Stimulated activated CD8-positive, alpha-beta memory T cell treated with anti-CD3 and anti-CD28 coated beads, Interleukin-12 subunit alpha, Interleukin-12 subunit beta, amount 100 ng/mL, for 1 hour (primary cell): Measurements from ENCODE around the gene IL16.

ENCODE experiments used
- DNase-seq: peaks from one replicate; pipeline ENCODE4 v3.0.0-alpha.2; 2020; ENCODE audit warnings: low read depth

IL16 gene

DNA sequence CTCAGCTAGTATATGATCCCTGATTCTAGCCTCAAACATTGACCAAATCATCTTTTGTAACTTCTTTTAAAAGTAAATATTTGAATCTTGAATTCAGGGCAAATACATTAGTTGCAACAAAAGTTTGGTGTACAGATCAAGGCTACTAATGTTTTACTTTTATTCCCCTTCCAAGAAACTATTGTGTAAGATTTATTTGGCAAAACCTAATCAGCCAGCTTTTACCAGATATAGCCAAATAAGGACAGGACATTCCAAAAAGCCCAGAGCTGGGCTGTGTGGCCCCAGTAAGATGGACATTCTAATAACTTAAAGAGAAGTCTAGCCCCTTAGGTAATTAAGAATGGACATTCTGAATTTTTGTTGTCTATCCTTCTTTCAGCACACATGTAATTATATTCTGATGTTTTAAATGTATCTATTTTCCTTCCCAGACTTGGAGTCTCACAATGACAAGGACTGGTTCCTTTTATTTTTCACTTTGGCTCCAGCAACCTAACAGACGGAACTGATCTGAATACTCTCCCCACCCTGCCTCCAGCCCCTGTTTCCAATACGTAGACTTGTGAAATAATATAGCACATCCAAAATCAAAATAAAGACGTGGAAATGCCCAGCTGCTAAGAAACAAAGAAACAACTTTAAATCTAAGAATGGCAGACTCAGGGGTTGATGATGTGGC lies 79.2 kb downstream of the IL16 start:
- no peak for DNase-seq

DNA sequence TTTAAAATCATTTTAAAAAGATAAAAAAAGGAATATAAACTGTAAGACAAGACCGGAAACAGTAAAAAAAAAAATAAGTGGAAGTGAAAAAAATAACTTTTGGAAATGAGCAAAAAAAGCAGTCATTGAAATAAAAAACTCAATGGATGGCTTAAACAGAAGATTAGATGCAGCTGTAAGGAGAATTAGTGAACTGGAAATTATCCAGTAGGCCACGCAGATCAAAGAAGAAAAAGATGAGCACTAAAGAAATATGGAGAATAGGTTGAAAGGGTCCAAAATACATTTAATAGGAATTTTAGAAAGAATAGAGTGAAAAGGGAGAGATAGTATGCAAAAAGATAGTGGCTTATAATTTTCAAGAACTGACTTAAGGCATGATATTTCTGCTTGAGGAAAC lies 80.3 kb downstream of the IL16 start:
- DNase-seq = no peak

DNA sequence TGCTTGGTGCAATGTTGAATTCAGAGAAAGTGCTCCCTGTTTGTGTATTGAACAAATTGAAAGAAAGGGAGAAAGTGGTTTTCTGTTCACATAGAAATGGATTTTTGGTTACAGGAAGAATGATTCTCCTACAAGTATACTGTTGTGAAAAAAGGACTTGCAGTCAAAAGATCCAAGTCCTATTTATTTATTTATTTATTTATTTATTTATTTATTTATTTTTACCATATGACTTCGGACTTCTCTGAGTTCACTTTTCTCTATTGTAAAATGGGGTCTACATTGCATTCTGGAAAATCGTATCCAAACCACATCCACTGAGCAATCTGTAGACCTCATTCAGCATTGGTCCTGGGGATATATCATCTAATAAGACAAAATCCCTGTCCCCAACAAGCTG lies 81.2 kb downstream of the IL16 start:
- no peak for DNase-seq

DNA sequence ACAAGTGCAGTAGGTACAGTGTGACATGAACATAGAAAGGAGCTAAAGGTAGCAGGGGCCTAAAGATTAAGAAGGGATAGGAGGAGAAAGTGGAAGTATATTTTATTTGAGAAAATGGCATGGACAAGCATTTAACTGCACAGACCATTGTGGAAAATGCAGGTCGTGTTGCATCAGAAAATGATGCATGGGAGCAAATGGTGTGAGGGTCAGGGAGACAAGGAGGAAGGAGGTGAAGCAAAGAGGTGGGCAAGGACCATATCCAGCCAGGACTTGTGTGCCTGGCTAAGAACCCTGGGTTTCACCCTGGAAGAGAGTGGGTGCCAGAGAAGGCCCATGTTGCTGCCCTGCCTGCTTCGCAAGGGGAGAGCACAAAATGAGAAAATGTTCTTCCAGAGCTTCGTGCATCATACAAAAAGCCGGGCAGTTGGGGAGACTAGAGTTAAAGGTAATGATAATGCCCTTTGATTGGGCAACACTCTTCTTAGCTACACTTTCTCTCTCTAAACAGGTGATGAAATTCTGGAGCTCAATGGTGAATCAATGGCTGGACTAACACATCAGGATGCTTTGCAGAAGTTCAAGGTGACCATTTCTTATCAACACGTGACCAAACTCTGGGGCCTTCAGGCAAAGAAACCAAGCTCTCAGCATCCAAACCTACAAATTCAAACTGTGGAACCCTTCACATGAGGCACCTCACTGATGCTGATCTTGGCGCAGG lies 81.8 kb downstream of the IL16 start:
- DNase-seq = no peak

DNA sequence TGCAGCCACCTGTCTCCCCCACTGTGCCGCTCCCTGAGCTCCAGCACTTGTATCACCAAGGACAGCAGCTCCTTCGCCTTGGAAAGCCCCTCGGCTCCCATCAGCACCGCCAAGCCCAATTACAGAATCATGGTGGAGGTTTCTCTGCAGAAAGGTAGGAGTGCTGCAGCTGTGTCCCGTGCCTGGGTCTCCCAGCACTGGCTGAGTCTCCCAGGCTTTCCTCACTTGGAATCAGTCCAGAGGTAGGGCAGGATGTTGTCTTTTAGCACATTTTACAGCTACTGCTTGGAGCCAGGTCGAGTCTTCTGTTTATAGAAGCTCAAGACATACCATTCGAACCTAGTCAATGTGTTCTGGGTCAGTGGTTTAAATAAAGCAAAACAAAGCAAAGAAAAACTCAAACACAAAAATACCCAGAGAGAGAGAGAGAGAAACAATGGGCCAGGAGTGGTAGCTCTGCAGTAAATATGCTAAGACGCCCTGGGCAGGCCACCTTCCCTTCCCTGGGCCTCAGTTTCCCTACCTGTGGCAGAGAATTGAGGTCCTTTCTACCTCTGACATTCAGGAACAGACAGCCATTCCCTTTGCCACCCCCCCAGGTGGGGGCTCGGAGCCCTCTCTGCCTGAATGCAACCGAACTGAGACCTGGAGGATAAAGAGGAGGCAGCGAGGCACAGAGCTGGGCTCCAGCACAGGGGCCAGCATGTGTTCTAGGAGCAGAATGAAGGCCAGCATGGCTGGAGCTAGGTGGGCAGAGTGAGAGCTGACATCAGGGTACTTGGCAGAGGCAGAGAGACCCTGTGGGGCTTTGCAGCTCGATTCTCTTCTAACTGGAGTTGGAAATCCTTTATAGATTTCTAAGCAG lies 83.2 kb downstream of the IL16 start:
- DNase-seq = no peak

DNA sequence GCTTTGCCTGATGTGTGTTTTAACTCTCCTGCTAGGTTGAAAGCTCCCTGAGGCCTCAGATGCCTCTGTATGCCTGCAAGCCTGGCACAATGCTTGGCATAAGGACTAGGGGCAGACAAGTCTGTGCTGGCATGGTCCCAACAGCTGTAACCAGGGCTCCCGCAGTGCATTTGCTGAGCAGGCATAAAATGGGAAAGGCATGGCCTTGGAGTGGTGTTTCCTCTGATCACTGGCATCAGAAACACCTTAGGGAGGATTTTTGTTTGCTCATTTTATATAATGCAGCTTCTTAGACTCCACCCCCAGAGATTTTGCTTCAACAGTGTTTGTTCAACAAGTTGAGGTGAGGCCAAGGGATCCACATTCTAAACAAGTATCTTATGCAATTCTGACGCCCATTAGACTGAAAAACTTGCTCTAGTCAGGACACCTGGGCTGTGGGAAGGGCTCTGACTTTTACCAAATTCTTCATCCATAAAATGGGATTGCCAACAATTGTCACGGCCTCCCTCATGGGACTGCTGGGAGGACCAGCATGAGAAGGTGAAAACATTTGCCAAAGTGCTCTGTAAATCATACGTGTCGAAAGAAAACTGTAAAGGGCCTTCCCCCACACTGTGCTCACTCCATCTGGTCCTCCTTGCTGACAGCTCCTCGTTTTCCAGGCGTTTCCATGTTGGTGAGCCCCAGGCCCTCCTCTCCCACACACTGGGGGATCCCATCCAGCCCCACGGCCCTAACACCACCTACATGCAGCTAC lies 84.2 kb downstream of the IL16 start:
- no peak for DNase-seq

DNA sequence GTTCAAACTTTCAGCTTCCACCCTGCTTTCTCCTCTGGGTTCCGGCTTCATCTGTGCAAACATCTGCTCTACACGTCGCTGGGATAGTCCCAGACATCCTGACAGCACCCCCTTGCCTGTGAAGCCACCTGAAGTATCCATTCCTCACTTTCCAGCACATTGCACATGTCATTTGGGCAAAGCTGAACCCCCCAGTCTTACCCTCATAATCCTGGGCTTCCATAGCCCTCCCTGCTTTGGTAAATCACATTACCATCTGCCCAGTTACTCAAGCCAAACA lies 84.7 kb downstream of the IL16 start:
- DNase-seq = no peak

DNA sequence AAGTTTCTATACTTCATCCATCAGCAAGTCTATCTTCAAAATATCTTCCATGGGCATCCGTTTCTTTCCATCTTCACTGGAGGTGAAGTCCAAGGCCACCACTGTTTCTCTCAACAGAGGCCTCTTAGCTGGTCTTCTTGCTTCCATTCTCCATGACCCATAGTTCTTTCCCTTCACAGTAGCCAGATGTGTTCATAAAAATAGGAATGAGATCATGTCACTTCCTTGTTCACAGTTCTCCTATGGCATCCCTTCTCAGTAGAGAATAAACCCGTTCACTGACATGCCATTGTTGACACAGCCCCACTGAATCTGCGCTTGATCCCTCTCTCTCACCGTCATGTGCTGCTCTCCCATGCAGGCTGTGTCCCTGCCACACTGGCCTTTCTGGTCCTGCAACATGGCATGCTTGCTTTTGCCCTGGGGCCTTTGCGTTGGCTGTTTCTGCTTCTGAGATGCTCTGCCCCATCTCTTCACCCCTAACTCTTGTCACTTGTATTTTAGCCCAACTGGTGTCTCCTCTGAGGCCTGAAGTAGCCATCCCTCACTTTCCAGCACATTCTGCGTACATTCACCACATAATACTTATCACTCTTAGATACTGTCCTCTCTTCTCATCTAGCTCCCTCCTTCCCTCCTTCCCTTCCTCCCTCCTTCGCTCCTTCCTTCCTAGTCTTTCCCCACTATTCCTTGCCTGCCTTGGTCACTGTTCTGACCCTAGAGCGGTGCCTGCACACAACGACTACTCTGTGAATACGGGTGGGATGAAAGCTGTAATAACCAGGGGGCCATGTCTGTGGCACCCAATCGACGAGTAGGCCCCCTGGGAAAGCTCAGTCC lies 85.3 kb downstream of the IL16 start:
- no peak for DNase-seq

DNA sequence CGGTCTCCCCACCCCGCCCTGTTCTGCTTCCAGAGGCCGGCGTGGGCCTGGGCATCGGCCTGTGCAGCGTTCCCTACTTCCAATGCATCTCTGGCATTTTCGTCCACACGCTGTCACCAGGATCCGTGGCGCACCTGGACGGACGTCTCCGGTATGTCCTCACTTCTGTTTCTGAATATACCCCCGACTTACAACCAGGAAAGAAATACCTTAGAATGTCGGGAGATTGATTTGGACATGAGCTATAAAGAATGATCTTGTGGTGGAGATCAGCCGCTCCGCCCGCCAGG lies 85.9 kb downstream of the IL16 start:
- no peak for DNase-seq

DNA sequence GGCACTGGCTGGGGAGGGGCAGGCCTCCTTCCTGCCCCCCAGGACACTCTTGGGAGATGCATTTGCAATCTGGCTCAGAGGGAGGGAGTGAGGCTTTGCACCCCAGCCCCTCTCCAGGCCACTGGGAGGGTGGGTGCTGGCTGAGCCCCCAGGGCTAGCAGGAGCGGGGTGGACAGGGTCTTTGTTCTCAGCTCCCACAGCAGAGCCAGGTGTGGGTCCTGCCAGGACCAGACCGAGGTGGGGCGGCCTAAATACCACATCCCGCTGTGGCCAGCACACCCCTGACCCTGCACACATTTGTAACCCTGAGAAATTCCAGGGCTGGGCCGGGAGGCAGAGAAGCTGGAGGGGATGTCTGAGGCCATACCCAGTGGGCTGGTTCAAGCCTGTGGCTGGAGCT lies 86.2 kb downstream of the IL16 start:
- DNase-seq = no peak

DNA sequence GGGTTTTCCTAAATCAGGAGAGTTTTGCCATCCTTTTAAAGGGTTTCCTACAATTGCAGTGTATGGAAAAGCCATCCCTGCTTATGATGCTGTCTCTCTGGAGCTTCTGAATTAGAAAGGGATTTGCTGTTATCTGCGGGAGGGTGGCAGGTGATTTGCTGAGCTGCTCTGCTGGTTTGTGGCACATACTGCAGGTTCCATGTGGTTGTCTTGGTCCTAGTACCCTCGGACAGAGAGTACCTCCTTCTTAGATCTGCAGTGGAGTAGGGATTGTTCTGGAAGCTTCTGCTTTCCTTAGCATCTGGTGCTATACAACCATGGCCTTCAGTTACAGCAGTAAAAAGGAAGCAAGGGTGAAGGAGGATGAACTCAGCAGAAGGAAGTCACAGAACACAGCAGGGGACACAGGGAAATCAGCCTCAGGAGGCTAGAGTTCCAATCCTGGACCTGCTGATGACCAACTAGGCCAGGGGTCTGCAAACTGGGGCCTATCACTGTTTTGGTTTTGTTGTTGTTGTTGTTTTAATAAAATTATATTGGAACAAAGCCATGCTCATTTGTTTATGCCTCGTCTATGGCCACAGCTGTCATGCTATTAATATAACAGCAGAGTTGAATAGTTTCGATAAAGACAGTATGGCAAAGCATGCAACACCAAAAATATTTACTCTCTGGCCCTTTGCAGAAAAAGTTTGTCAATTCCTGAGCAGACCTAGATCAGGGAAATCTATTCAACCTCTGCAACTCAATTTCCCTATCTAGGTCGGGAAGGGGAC lies 87.8 kb downstream of the IL16 start:
- DNase-seq = no peak

DNA sequence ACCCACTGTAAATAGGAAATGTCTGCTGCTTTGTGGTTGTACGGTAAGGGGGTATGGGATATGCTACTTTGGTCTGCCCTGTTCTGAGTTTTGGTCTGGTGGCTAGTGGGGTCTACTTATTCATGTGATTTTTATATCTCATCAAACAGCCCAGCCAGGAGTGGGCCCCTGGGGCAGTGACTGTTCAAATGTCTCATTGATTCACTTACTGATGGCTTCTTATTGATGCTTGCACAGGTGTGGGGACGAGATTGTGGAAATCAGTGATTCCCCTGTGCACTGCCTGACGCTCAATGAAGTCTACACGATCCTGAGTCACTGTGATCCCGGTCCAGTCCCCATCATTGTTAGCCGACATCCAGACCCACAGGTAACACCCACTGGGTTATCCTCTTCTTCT lies 88.8 kb downstream of the IL16 start:
- DNase-seq = no peak

DNA sequence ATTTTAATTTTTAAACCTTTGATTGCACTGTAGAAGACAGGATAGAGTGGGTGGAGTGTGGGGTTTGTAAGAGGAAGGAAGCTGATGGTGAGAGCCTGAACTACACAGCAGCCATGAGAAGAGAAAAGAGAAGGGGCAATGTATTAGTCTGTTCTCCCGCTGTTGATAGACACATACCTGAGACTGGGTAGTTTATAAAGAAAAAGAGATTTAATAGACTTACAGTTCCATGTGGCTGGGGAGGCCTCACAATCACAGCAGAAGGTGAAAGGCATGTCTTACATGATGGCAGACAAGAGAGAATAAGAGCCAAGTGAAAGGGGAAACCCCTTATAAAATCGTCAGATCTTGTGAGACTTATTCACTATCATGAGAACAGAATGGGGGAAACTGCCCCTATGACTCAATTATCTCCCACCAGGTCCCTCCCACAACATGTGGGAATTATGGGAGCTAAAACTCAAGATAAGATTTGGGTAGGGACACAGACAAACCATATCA lies 90.0 kb downstream of the IL16 start:
- DNase-seq = no peak

DNA sequence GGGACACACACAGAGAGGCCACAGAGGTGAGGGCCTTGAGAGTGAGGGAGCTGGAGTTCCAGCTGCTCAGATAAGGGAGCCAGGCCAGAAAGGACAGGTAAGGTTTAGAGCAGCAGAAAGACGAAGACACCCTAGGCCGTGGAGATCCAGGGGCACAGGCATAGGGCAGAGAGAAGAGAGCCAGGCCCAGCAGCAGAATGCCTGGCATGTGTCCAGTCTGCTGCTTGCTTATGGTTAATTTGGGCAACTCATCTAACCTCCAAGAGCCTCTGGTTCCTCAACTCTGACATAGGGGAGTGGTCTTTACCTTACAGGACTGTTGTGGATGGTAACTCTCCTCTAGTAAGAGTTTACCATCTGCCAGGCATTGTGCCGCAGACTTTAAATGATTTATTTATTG lies 91.4 kb downstream of the IL16 start:
- DNase-seq = no peak

DNA sequence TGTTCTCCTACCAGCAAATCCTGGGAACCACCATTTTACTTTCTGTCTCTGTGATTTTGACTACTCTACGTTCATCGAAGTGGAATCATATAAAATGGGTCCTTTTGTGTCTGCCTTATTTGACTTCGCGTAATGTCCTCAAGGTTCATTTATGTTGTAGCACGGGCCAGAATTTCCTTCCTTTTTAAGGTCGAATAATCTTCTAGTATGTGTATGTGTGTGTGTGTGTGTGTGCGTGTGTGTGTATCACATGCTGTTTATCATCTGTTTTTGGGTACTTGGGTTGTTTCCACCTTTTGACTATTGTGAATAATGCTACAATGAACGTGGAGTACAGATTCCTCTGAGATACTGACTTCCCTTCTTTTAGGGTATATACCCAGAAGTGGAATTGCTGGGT lies 91.9 kb downstream of the IL16 start:
- DNase-seq = no peak

DNA sequence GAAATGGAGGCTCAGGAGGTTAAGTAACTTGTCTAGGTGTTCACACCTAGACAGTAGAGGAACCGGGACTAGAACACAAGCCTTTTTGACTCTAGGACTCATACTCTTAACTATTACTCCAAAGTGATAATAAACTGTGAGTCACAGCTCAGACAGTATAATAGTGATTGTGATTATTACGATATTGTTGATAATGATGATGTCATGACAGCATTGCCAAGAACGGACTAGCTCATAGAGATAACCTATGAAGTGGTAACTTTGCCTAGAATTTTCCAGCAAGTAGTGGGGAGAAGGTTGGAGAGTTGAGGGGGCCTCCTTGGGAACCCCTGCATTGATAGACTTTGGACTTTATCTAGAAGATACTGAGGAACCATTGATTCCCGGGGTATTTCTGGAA lies 93.2 kb downstream of the IL16 start:
- no peak for DNase-seq

DNA sequence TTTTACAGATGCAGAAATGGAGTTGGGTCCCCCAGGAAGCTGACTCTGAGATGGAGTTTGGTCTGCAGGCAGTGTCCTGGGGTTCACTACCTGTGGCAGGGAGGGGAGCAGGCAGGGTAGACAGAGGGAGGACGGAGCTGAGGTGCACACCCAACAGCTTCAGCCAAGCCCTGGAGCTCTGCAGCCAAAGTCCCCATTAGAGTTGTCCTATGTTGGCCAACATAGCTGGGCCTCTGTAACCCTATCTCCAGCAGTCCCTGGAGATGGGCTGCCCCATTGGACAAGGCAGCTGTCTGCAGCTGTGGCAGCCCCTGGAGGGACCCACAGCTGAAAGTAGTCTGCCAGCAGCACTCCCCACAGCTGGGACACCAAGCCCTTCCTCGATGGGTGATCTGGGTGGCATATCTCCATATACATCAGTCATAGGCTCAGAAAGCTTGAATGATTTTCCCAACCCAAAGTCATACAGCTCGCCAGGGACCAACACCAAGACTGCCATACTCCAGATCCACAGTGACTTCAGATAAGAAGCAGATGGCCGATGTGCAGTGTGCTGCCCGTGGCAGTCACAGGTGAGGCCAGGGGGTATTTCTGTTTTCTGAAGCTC lies 95.3 kb downstream of the IL16 start:
- no peak for DNase-seq

DNA sequence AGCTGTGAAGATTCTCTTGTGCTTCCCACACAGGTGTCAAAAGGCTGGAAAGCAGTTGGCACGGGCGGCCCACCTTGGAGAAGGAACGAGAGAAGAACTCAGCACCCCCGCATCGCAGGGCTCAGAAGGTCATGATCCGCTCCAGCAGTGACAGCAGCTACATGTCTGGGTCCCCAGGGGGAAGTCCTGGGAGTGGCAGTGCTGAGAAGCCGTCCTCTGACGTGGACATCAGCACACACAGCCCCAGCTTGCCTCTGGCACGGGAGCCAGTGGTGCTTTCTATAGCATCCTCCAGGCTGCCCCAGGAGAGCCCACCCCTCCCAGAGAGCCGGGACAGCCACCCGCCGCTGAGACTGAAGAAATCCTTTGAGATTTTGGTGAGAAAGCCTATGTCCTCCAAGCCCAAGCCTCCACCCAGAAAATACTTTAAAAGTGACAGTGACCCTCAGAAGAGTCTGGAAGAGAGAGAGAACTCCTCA lies 95.9 kb downstream of the IL16 start:
- no peak for DNase-seq

DNA sequence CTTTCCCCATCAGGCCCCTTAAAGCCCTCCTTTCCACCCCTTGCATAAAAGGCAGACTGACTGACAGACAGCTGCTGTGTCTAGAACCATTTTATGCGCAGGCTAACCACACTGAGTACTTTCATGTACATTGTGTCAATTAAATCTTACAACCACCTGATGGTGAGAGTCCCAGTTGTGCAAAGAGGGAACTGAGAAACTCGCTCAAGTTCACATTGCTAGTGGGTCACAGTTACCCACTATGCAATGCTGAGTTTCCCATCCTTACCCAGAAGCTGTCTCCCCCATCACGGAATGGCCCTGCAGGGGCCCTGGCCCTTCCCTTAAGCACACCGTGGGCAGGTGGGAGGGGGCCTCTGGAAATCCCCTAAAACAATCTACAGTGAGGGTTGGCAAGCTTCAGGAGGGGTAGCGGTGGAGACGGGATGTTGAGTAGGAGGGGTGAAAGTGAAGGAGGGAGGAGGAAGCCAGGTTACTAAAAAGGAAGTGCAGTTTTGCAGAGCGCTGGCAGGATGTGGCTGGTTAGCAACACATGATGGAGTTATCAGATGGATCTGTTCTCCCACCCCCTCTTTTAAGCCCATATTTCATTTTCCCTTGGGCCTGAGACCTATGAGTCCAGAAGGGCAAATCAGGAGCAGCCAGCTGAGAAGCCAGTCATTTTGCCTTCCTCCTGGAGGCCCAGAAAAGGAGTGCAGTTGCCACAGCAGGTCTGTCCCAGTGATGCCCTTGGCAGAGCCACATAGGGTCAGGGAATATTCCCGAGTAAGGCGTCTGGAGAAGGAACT lies 97.2 kb downstream of the IL16 start:
- peak; percentile 49 for DNase-seq

DNA sequence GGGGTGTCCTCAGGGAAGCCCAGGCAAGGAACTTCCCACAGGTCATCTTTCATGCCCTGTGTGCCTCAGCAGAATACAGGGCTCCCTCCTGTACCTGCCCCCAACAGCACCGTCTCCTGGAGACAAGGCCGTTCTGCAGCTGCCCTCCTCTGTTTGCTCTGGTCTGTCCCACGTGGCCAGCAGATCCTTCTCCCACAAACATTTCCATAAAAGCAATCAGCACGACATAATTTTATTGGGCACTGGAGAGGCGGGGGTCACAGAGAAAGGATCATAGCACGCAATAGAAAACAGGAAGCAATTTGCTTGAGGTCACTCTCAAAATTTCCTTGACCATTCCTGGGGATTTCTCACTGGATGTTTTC lies 97.8 kb downstream of the IL16 start:
- no peak for DNase-seq
